ENCODE results near the gene BEND4. TPM values are rescaled to one million over a fixed set of nuclear protein-coding genes. Genes with fewer than 3 reads are reported as not detected.

BEND4 gene
- total RNA-seq, 1 donor from 2014 or later: 2.1 TPM

DNA sequence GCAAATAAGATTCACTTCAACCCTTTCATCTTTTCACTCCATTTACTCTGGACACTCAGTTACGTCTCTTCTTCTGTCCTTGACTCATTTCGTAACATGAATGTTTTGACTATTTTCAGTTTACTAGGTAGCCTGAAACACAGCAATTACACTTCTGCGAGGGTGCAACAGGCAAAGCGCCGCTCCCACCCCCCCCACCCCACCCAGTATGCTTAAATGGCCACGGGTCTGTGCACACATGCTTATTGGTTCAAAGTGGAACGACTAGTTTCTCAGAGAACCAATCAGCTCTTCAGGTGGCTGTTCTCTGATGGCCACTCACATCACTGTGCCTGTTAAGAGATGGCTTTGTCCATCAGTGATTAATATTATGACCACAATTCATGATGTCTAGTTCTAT is 3.5 kb downstream of the BEND4 start:
- TF ChIP-seq, protein P1, sequence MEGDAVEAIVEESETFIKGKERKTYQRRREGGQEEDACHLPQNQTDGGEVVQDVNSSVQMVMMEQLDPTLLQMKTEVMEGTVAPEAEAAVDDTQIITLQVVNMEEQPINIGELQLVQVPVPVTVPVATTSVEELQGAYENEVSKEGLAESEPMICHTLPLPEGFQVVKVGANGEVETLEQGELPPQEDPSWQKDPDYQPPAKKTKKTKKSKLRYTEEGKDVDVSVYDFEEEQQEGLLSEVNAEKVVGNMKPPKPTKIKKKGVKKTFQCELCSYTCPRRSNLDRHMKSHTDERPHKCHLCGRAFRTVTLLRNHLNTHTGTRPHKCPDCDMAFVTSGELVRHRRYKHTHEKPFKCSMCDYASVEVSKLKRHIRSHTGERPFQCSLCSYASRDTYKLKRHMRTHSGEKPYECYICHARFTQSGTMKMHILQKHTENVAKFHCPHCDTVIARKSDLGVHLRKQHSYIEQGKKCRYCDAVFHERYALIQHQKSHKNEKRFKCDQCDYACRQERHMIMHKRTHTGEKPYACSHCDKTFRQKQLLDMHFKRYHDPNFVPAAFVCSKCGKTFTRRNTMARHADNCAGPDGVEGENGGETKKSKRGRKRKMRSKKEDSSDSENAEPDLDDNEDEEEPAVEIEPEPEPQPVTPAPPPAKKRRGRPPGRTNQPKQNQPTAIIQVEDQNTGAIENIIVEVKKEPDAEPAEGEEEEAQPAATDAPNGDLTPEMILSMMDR (IDR thresholded peaks at IDR 0.05; ENCODE audit: partially characterized antibody, unreplicated experiment): no peak
- peaks cover 2% of the 10 kb centered on the region for H3K4me1 Mint-ChIP-seq (ENCODE audit: low read depth, unreplicated experiment)
- H3K9me3 Mint-ChIP-seq (ENCODE audit: unreplicated experiment): peaks cover 11% of the 10 kb centered on the region
- no peak overlapping the region for H3K4me3 Mint-ChIP-seq (ENCODE audit: unreplicated experiment)
- no peak overlapping the region for H3K27ac Mint-ChIP-seq (ENCODE audit: unreplicated experiment)
- peaks cover 16% of the 10 kb centered on the region for H3K27me3 Mint-ChIP-seq (ENCODE audit: unreplicated experiment)
- DNase-seq: no peak
- peaks cover 14% of the 10 kb centered on the region for H3K36me3 Mint-ChIP-seq (ENCODE audit: unreplicated experiment)

DNA sequence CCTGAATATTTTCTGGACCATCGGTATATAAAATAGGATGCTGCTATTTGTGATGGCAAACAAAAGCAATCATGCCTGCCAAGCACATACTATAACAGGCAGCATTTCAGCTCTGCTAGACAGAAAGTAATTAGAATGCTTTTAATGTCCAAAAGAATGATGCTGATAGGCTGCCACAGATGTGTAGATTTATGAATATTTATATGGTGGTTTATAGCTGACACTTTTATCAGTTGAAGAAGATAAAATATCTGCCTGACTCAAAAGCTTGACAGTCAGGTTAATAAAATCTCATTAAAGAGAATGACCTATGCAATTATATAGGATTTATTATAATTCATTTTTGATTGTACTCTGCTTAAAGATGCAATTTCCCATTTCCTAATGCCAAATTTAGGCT is 4.0 kb downstream of the BEND4 start:
- no peak overlapping the region for H3K4me3 Mint-ChIP-seq (ENCODE audit: unreplicated experiment)
- peaks cover 16% of the 10 kb centered on the region for H3K27me3 Mint-ChIP-seq (ENCODE audit: unreplicated experiment)
- TF ChIP-seq, protein P1 (IDR thresholded peaks at IDR 0.05; ENCODE audit: partially characterized antibody, unreplicated experiment): no peak
- DNase-seq: no peak
- peaks cover 2% of the 10 kb centered on the region for H3K4me1 Mint-ChIP-seq (ENCODE audit: low read depth, unreplicated experiment)
- peaks cover 14% of the 10 kb centered on the region for H3K36me3 Mint-ChIP-seq (ENCODE audit: unreplicated experiment)
- peaks cover 9% of the 10 kb centered on the region for H3K9me3 Mint-ChIP-seq (ENCODE audit: unreplicated experiment)
- H3K27ac Mint-ChIP-seq (ENCODE audit: unreplicated experiment): no peak overlapping the region

DNA sequence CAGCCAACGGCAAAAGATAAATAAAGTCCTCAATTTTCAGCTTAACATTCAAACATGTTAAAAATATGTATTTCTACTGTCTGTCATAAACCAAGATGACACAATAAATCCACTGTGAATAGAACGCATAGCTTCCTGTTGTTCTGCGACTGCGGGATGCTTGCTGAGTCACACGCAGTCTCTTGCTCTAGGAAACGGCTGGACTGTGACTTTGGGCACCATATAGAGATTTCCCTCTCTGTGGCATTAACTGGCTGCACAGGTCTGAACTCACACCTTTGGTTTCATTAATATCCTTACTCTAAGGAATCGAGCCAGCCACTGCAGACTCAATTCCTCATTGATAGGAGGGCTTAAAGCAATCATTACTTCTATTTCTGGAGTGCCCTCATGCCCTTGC is 8.4 kb downstream of the BEND4 start:
- no peak for DNase-seq
- Mint-ChIP-seq H3K27ac (ENCODE audit: unreplicated experiment) (no peak overlapping the region), H3K36me3 (ENCODE audit: unreplicated experiment) (no peaks in the 10 kb centered on the region), H3K4me1 (ENCODE audit: low read depth, unreplicated experiment) (no peaks in the 10 kb centered on the region), H3K4me3 (ENCODE audit: unreplicated experiment) (no peak overlapping the region), H3K9me3 (ENCODE audit: unreplicated experiment) (peaks cover 2% of the 10 kb centered on the region), H3K27me3 (ENCODE audit: unreplicated experiment) (no peaks in the 10 kb centered on the region)
- TF ChIP-seq, protein P1 (IDR thresholded peaks at IDR 0.05; ENCODE audit: partially characterized antibody, unreplicated experiment): no peak

DNA sequence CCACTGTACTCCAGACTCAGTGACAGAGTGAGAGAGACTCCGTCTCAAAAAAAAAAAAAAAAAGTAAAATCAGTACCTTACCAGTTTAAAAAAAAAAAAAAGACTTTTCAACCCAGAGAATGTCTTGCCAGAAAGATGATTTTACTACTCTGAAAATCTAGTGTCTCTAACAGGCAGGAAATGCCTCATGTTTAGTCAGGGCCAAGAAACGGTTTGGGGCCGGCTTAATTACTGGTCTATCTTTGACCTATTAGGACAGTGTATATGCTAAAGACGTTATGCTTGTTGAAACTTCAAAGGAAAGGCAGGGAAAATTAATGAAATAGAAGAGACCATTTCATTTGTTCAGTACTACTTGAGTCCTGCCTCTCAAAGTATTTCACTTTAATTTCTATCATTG is 9.9 kb downstream of the BEND4 start:
- H3K36me3 Mint-ChIP-seq (ENCODE audit: unreplicated experiment): no peaks in the 10 kb centered on the region
- H3K4me3 Mint-ChIP-seq (ENCODE audit: unreplicated experiment): no peak overlapping the region
- DNase-seq: no peak
- H3K4me1 Mint-ChIP-seq (ENCODE audit: low read depth, unreplicated experiment): no peaks in the 10 kb centered on the region
- no peak overlapping the region for H3K27ac Mint-ChIP-seq (ENCODE audit: unreplicated experiment)
- H3K27me3 Mint-ChIP-seq (ENCODE audit: unreplicated experiment): no peaks in the 10 kb centered on the region
- TF ChIP-seq, protein P1 (IDR thresholded peaks at IDR 0.05; ENCODE audit: partially characterized antibody, unreplicated experiment): no peak
- H3K9me3 Mint-ChIP-seq (ENCODE audit: unreplicated experiment): peaks cover 2% of the 10 kb centered on the region

DNA sequence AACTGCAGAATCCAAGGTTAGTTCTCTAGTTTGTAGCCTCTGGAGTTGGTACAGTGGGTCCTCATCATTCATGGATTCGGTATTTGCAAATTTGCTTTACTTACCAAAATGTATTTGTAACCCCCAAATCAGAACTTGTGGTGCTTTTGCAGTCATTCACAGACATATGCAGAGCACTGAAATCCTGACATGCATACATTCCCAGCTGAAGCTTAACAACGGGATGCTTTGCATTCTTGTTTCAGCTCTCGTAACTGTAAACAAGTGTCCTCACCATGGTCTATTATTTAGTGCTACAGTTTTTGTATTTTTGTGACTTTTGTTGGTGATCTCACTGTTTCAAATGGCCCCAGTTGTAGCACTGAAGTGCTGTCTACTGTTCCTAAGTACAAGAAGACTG is 16.1 kb downstream of the BEND4 start:
- no peaks in the 10 kb centered on the region for H3K9me3 Mint-ChIP-seq (ENCODE audit: unreplicated experiment)
- no peaks in the 10 kb centered on the region for H3K27me3 Mint-ChIP-seq (ENCODE audit: unreplicated experiment)
- H3K27ac Mint-ChIP-seq (ENCODE audit: unreplicated experiment): no peak overlapping the region
- H3K4me1 Mint-ChIP-seq (ENCODE audit: low read depth, unreplicated experiment): no peaks in the 10 kb centered on the region
- no peak overlapping the region for H3K4me3 Mint-ChIP-seq (ENCODE audit: unreplicated experiment)
- DNase-seq: no peak
- H3K36me3 Mint-ChIP-seq (ENCODE audit: unreplicated experiment): no peaks in the 10 kb centered on the region
- TF ChIP-seq, protein P1 (IDR thresholded peaks at IDR 0.05; ENCODE audit: partially characterized antibody, unreplicated experiment): no peak

Measured in glutamatergic neuron (in vitro differentiated cells).